Right renal pelvis (tissue), 4 donors: ENCODE data around the gene PCLO. TPM values are rescaled to one million over a fixed set of nuclear protein-coding genes. Genes with fewer than 3 reads are reported as not detected.
"Not testable (repeated sequence)": the region's sequence is repeated elsewhere in the genome, so short reads cannot be mapped to it uniquely, and the experiment has no call there.

Experiments used
- DNase-seq, 4 donors: peaks; one replicate each; pipeline ENCODE4 v3.0.0-alpha.2; 2013; ENCODE audit warnings: low read depth in 4 of 4, low spot score in 3 of 4, missing footprints in 1 of 4
- polyA plus RNA-seq, 4 donors: library from polyadenylated mRNA; unstranded; fragments of 120-200 nt; gene quantifications; one replicate each; pipeline ENCODE4 v1.2.1, GENCODE V29; 2013; ENCODE audit not compliant: insufficient read length in 4 of 4

Gene PCLO
- polyA plus RNA-seq, 4 donors = 7.4 to 8.5 (median 7.6) TPM

DNA sequence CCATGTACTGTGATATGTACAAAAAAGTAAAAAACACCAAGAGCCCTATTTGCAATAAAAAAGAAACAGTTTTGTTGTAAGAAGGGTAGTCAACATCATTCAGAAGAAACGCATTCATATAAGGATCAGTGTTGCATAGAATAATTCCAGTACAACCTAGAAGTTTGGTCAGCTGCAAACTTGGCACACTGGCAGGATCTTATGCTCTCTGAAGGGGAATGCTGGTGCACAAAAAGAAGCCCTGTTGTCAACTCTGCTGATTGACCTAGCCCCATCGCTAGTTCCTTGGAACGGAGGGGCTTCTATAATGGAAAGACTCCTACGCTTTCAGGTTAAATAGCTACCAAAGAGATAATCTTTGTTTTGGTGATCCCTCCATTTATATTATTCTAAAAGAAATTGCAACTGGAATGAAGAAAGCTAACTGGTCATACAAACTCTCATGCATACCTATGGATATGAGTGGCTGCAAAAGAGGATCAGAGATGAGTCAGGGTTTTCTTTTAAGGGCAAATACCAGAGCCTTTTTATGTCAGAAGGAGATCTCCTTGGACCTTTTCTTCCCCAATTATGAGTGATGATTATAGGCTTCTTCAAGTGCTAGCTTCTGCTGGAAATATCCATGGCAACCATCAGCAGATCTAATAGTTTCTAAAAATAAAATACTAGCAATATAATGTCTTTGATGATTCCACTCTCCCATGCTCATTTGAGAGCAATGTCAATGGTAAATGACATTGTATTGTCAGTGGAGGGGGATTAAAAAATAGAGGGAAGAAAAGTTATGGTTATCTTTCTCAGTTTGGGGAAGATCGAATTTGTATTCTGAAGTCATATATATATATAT lies 406.8 kb downstream of the PCLO start:
- no peak for DNase-seq

DNA sequence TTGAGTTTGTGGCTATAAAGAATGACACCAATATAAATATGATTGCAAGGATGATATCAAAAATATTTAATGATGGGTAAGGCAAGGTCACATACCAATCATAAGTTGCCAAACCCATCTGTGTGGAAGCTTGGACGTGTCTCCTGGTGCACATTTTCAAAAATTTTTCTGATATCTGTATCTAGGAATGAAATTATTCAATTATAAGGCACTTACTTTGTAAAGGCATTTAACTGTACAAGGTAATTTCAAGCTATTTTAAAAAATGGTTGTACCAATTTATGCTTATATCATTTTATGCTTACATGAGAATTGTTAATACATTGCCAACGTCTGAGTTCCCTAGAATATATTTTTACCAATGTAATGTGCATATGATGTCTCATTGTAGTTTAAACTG lies 412.7 kb downstream of the PCLO start:
- DNase-seq = no peak

DNA sequence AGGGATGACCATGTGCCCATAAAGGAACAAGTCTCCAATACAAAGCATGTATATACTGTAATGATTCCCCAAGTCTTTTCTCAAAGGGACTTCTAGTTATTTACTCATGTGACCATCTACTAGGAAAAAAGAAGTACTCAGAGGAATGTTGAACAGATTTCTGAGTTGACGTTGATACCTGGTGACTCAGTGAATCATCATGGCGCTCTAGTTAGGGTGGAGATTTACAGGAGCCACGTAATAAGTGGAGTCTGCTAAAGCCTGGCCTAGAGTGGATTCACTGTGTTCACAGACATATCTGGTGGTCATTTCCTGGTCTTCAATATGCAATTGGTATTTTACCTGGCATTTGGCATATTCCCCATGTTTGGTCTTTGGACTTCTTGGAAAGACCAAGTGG lies 416.9 kb downstream of the PCLO start:
- DNase-seq = no peak

DNA sequence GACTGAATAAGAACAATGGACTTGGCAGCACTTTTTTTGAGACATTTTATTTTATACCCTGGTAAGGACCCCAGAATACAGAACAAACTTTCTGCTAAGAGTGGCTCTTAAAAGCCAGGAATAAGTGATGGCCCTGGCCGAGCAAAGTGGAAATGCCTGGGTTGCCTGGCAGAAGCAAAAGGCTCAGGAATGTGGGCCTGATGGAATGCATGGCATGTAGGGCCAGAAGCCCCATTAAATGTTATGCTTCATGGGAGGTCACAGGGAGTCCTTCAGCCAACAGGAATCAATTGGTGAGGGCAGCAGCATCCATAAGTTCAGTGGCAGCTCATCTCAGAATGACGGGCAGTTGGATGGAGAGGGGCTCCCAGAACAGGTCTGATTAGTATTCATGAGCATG lies 417.6 kb downstream of the PCLO start:
- no peak for DNase-seq

DNA sequence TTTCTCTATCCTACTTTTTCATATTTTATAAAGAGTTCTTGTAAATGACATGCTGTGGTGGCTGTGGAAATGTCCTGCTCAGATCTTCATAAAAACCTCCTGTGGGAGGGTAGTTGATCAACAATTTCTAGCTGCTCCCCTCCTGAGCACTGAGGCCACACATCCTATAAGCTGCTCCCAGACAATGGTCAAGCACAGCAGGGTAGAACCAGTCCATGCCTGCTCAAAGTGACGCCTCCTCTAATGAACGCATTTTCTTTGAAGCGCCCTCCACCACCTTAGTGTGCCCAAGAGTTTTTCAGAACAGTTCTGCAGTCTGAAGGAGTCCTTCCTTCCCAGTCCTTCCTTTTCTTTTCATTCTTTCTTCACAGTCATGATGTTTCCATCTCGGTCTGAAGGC lies 420.5 kb downstream of the PCLO start:
- no peak for DNase-seq

DNA sequence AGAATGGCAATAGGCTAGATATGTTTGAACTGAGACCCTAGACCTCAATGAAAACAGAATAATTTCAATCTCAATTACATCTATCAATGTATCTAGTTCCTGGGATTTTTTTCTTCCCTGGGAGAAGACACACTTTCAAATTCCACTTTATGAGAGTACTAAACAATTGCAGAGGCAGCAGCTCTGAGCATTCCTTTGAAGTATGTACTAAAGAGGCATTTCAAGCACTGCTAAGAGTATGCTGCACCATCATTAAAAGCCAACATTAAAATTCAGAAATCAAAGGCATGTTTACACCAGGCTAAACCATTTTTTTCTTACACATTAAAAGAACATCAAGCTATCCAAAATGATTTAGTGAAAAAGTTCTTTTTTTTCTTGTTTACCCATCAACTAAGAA lies 421.2 kb downstream of the PCLO start:
- DNase-seq = no peak

DNA sequence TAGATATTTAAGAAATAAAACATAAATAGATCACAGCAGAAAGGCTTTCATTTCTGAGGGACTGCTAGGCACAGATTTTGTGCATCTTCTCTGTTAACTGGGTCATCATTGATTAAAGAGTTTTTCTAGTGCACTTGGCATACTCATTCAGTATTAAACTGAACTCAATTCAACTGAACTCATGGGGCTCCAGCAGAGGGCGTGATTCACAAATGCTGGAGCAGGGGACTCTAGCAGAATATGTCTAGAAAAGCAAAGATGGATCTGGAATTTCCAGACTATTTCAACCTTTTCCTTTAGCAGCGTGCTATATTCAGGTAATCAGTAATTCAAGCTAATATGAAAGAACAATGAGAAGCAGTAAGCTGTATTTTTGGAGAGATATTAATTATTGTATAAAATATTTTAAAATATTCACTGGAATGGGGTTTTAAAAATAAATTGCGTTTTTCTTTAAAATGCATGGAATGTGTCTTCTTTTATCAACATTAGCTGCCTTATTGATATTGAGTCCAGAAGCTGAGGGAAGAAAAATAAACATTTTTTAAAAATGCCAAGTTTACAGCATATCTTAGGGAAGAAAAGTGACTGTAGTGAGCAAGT lies 422.3 kb downstream of the PCLO start:
- DNase-seq = no peak

DNA sequence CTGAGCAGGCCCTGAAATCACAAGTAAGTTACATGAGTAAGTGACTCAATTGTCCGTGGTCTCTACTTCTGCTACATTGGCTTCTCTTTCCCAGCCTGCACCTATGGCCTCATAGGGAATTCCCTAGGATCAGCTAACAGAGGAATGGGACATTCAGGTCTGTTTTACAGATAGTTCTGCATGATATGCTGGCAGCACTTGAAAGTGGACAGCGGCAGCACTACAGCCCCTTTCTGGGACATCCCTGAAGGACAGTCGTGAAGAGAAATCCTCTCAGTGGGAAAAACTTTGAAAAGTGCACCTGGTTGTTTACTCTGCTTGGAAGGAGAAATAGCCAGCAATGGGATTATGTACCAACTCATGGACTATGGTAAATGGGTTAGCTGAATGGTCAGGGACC lies 426.1 kb downstream of the PCLO start:
- no peak for DNase-seq

DNA sequence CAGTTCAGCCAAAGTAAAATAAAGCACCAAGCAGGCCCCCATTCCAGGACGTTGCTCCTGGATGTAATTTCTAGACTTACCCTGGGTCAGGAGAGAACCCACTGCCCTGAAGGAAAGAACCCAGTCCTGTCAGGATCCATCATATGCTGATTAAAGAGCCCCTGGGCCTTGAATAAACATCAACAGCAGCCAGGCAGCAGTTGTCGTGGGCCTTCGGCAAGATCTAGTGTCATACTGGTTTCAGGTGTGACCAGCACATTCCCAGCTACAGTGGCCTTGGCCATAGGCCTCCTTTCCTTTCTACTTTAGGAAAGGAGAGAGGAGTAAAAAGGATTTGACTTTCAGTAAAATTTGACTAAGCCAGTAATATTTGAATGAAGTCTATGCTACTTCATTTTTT lies 430.0 kb downstream of the PCLO start:
- DNase-seq = no peak

DNA sequence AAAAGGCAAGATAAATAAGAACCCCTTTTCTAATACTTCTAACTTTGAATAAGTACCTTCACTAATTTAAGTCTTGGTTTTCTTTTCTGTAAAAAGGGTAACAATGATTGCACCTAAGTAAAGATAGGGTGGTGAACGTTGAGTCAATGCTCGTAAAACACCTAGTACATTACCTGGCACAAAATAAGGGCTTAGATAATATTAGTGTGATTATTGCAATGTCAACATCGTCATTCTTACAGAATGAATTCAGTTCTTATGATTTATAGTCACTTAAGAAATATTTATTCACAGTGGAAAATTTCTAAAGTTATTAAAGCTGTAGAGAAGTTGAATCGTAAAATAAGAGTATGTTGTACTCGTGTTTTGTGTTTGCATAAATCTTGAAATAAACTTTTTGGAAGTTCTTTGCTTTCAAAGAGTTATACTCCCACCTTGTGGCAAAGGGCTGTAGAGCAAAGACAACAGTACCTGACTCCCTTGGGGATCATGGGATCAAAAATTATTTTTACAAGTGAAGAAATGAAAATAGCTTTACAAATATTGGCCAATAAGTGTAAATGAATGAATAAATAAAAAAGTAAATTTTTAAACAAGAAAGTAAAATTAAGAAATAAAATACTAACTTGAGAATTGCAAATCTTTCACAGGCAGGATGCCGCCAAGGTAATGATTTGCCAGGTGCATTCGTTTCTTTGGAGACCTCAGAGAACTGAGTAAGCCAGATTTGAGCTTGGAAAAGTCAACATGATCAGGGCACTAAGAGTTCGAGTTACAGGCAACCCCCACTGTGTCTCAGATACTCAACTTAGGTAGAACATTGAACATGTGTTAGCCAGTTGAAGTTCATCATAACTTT lies 433.3 kb downstream of the PCLO start:
- DNase-seq = peak in 2 of 4 donors; percentile 22 to 23

DNA sequence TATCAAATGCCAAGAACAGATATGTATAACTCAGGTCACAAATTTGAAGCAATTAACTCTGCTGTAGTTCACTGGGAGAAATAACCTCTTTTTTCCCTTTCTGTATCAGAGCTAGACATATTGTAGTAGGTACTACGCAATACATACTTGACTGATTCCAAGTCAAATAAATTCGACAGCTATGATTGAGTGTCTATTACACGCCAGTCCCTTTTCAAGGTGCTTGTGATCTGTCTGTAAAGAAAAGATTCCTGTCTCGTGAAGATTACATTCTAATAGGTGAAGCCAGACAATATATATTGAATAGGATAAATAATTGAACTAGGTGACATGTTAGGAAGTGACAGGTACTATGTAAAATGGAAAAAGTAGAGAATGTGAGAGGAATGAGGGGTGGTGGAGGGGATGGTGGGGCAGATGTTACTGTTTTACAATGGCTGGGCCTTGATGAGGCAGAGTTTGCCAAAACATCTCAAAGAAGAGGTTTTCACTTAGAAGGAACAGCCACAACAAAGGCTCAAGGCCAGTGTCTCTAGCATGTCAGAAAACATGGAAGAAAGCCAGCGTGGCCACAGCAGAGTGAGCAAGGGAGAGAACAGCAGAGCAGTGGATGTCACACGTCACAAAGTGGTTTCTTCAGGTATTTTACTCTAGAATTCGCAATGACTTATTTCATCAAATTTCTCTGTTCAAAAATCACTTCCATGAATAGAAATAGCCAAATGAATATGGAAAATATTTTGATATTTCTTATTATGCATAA lies 436.5 kb downstream of the PCLO start:
- DNase-seq = no peak

DNA sequence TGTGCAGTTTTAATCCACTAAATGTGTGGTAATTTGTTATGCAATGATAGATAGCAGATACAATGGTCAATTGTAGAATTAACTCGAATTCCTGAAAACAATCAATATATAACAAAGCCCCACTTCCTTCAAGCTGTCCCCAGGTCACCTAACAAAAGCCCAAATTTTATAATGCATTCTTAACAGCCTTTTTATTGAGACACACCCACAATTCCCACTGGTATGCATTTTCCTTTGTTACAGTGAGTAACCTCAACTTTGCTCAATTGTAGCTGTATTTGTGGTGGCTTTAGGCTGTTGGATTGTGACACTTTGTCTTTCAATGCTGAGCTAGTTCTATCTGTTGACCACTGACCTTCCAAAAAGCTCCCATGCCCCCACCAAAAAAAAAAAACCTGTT lies 439.3 kb downstream of the PCLO start:
- DNase-seq = no peak

DNA sequence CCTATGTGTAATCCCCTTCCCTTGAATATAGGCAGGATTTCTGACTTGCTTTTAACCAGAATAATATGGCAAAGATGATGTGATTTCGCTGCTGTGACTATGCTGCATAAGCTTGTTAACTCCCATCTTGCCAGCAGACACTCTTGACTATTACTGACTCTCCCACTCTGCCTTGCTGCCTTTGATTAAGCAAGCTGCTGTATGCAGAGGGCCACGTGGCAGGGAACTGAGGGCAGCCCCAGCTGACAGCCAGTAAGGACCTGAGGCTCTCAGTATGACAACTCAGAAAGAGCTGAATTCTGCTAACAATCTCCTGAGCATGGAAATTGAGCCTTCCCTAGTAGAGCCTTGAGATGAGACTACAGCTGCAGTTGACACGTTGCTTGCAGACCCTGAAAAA lies 439.7 kb downstream of the PCLO start:
- DNase-seq = no peak

DNA sequence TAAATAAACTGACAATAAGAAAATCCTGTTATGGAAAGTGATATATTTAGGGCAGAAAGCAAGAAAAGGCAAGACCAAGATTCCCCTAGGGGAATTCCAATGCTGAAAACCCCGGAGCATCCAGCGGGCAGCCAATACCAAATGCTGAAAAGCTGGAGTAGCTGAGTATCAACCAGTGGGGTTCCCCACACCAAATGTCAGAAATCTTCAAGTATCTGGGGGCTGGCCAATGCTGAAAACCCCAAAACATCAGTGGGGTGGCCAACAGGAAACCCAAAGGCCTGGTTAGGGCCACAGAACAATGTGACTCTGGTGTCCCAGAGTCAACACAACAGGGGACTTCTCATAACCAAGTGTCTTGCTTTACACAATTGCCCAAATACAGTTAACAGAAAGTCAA lies 447.3 kb downstream of the PCLO start:
- no peak for DNase-seq

DNA sequence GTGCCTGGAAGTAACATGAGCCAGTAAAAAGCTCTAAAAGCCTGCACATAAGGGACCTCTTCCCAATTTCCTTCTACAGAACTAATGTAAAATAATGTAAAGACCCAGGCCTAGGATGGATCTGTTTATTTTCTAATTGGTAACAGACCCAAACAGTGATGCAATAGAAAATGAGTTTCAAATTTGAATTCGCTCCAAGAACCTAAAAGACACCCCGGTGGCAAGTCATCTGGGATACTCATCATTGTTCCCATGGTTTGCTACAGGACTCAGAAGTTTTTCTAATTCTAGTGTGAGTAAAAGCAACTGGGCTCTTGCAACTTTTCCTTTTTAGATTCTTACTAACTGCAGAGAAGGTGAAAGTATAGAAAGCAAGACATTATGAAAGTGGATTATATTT lies 447.8 kb downstream of the PCLO start:
- DNase-seq = no peak

DNA sequence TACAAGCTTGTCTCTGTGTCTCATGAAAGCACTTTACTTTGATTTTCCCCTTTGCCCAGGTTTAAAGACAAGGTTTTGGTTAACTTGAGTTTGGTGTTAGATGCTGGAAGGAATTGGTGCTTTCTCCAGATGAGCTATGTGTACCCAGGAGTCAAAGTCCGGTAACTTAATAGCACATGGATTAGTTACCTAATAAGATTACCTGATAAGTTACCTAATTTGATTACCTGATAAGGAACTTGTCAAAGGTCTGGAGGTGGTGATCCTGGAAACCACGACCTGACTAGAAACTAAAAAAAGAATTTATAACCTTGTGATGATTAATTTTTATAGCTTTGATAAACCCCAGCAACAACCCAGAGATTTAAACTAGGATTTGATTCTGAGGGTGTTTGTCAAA lies 449.2 kb downstream of the PCLO start:
- DNase-seq = no peak

DNA sequence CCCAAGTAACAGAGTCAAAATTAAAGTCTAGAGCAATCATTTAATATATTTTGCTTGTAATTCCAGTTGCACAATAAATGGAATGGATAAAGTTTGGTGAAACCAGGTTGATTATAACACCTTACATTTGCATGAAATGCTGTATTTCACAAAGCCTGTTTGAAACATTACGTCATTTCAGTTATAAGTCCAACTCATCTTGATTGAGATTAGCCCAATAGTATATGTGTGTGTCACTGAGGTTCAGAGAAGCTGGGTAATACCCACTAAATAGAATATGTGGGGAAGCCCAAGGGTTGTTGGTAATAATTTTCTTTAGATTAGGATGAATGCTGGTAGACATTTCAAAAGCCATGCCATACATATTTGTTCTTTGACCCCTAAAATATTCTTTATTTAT lies 456.3 kb downstream of the PCLO start:
- DNase-seq = not testable (repeated sequence)

DNA sequence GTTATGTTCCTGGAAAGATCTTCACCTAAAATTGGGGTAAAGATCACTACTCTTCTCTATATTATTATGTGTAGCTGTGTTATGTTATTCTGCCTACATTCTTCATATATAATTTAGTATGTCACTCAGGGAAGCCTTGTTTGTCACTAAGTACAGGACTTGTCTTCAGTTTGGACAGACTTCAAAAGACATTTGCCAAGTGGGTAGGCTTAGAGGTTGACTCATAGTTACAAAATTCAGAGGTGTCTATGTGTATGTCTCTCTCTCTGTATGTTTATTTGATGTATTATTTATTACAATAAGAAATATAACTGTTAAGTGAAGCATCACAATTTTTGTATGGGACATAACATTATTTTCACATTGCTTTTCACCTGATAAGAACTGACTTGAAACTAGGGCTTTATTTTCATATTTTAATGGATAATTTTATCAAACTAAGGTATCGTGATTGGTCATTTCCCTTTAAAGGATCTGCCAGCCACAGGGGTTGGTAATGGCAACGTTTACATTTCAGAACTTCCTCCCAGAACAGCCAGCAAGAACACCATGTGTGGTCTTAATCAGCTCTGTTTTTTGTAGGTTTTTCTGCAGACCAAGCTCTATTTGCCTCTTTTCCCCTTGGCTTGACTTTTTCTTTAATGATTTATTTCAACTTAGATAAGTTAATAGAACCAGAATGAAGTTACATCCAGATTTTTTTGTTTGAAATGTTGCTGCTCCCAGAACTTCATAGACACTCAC lies 457.0 kb downstream of the PCLO start:
- no peak for DNase-seq

DNA sequence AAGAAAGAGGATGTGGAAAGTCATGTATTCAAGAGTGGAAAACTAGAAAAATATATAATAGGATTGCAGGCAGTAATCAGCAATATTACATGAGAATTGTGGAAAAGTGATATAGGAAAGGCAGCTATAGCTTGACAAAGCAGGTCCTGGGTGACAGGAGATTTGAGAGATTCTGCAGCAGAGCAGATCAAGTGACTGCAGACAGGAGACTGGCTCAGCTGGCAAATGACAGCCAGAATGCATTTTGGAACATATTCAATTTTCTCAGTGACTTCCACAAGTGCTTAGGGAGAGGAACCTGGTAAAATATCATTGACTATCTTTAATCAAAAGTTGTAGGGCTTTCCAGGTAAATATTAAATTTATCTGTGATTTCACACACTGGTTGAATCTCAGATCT lies 458.6 kb downstream of the PCLO start:
- DNase-seq = no peak
